ENCODE measurements around the gene LAT. TPM values are rescaled to one million over a fixed set of nuclear protein-coding genes. Genes with fewer than 3 reads are reported as not detected.

LAT gene, protein sequence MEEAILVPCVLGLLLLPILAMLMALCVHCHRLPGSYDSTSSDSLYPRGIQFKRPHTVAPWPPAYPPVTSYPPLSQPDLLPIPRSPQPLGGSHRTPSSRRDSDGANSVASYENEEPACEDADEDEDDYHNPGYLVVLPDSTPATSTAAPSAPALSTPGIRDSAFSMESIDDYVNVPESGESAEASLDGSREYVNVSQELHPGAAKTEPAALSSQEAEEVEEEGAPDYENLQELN
- polyA plus RNA-seq (2011; rRNA removed) (2.6 and 2.9 TPM in 2 replicates), polyA minus RNA-seq (2011; rRNA and poly(A)+ RNA removed) (0.37 and 0.87 TPM in 2 replicates)

DNA sequence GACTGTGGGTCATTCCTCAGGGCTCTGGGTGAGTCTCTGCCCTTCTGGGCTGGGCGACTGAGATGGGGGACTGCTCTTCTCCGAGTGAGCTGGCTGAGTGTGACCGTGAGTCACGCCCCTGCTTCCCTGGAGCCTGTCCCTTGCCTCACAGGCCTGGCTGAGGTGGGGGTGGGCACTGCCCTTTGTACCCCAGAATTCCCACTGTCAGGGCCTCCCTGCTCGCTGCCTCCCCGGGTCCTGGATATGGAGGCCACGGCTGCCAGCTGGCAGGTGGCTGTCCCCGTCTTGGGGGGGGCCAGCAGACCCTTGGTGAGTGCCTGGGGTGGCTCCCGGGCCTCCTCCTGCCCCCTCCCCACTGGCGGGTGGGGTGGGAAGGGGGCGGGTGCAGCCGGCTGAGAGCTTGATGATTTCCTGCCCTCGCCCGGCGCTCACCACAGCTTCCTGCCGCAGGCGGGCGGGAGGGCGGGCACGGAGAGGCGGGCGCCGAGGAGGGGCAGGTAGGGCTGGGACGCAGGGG lies at the start of gene LAT:
LAT (plus strand) TSS at position 434 of the 517 bp plus-strand sequence. CDS start 366 bp downstream, outside the sequence.
- DNase-seq (ENCODE audit: low read depth, low spot score) = no peak
- no peak within 1 kb of the TSS for H3K27ac ChIP-seq (ENCODE audit: low read depth, low read length)
- CTCF ChIA-PET = no interaction called here
- no peaks in the 10 kb centered on the region for H3K27me3 ChIP-seq (ENCODE audit: control insufficient read depth, insufficient read depth, low read length)
- no peak within 1 kb of the TSS for H3K4me3 ChIP-seq (ENCODE audit: low read depth, low read length)
- TF ChIP-seq, protein P1, sequence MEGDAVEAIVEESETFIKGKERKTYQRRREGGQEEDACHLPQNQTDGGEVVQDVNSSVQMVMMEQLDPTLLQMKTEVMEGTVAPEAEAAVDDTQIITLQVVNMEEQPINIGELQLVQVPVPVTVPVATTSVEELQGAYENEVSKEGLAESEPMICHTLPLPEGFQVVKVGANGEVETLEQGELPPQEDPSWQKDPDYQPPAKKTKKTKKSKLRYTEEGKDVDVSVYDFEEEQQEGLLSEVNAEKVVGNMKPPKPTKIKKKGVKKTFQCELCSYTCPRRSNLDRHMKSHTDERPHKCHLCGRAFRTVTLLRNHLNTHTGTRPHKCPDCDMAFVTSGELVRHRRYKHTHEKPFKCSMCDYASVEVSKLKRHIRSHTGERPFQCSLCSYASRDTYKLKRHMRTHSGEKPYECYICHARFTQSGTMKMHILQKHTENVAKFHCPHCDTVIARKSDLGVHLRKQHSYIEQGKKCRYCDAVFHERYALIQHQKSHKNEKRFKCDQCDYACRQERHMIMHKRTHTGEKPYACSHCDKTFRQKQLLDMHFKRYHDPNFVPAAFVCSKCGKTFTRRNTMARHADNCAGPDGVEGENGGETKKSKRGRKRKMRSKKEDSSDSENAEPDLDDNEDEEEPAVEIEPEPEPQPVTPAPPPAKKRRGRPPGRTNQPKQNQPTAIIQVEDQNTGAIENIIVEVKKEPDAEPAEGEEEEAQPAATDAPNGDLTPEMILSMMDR (IDR thresholded peaks at IDR 0.05; ENCODE audit: low read depth, low read length) = no peak
- POLR2A ChIA-PET = no interaction called here
- H3K9me3 ChIP-seq (ENCODE audit: control insufficient read depth, insufficient read depth, low read length) = peaks cover 21% of the 10 kb centered on the region

DNA sequence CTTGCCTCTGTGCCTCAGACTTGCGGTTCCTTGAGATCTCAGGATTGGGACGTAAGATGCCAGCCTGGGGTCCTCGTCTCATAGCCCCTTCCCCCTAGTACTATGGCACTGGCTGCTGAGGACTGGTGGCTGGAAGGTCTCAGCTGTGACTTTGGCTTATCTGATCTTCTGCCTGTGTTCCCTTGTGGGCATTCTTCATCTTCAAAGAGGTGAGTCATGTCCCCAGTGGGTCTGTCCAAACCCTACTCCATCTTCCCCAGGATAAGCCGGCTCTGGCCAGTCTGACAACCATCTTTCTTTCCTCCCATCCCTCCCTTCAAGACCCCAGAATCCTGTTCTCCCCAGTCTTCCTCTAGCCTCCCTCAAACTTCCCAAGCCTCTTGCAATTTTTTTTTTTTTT lies 49.5 kb upstream of the LAT start:
- H3K9me3 ChIP-seq (ENCODE audit: control insufficient read depth, insufficient read depth, low read length) = peaks cover 7% of the 10 kb centered on the region; the same call in 1 of the 2 replicates
- H3K27ac ChIP-seq (ENCODE audit: low read depth, low read length) = no peak overlapping the region
- no peak for DNase-seq (ENCODE audit: low read depth, low spot score)
- ChIA-PET CTCF (interaction anchor here (1.8 kb wide), 1 partner anchor 10 kb away, joined by 14 read pairs; no protein-coding TSS in a partner anchor), POLR2A (no interaction called here)
- no peak overlapping the region for H3K4me3 ChIP-seq (ENCODE audit: low read depth, low read length)
- H3K27me3 ChIP-seq (ENCODE audit: control insufficient read depth, insufficient read depth, low read length) = no peaks in the 10 kb centered on the region
- TF ChIP-seq, protein P1 (IDR thresholded peaks at IDR 0.05; ENCODE audit: low read depth, low read length) = no peak

DNA sequence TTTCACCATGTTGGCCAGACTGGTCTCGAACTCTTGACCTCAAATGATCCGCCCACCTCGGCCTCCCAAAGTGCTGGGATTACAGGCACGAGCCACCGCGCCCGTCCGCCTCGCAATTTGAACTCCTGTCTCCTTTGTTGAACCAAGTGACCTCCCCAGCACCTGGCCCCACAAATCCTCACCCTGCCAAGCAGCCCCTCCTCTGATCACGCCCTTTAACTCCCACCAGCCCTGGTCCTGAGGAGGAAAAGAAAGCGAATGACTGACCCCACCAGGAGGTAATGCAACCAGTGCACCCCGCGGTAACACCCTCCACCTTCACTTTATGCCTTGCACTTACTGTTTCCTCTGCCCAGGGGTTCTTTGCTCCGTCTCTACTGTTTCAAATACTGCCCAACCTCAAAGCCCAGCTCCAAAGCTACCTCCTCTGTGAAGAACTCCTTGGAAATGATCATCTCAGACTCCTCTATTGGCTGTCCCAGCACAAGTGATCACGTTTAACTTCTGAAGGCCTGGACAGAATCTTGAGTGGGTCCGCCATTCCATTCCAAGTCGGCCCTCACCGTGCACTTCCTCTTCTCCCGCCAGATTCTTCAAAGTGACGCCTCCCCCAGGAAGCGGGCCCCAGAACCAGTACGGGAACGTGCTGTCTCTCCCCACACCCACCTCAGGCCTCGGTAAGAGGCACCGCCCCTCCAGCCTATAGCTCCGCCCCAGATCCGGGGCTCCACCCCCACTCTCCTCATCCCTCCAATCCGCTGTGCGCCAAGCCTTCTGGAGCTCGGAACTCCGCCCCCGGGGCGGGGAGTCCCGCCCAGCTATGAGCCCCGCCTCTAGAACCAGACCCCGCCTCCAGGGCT lies 48.7 kb upstream of the LAT start:
- ChIA-PET POLR2A (no interaction called here), CTCF (interaction anchor here (0.5 to 1.8 kb wide), 2 partner anchors 9 to 744 kb away, joined by 3 to 14 read pairs; no protein-coding TSS in a partner anchor)
- Histone ChIP-seq H3K27ac (ENCODE audit: low read depth, low read length) (no peak overlapping the region), H3K9me3 (ENCODE audit: control insufficient read depth, insufficient read depth, low read length) (peaks cover 7% of the 10 kb centered on the region; the same call in 1 of the 2 replicates), H3K27me3 (ENCODE audit: control insufficient read depth, insufficient read depth, low read length) (no peaks in the 10 kb centered on the region), H3K4me3 (ENCODE audit: low read depth, low read length) (no peak overlapping the region)
- TF ChIP-seq, protein P1 (IDR thresholded peaks at IDR 0.05; ENCODE audit: low read depth, low read length) = no peak
- DNase-seq (ENCODE audit: low read depth, low spot score) = no peak

DNA sequence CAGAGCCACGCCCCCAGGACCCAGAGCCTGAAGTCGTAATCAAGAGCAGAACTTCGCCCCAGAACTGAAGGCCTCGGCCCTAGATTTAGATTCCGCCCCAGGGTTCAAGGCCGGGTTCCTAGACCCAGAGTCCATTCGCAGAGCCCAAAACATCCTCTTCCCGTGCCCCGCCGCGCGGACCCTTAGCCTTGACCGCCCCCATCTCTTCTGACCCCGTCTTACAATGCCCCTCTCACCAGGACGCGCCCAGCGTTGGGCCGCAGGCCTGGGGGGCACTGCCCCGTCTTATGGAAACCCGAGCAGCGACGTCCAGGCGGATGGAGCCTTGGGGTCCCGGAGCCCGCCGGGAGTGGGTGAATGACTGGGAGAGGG lies 48.1 kb upstream of the LAT start:
- ChIA-PET POLR2A (no interaction called here), CTCF (interaction anchor here (1.8 kb wide), 1 partner anchor 8 kb away, joined by 14 read pairs; no protein-coding TSS in a partner anchor)
- H3K27me3 ChIP-seq (ENCODE audit: control insufficient read depth, insufficient read depth, low read length) = no peaks in the 10 kb centered on the region
- H3K4me3 ChIP-seq (ENCODE audit: low read depth, low read length) = no peak overlapping the region
- H3K27ac ChIP-seq (ENCODE audit: low read depth, low read length) = no peak overlapping the region
- H3K9me3 ChIP-seq (ENCODE audit: control insufficient read depth, insufficient read depth, low read length) = peaks cover 7% of the 10 kb centered on the region; the same call in 1 of the 2 replicates
- TF ChIP-seq, protein P1 (IDR thresholded peaks at IDR 0.05; ENCODE audit: low read depth, low read length) = no peak
- DNase-seq (ENCODE audit: low read depth, low spot score) = no peak

Measured in AG04450 (cell line).